HG03469 (cell line): ENCODE measurements around the gene HFE.

ENCODE experiments used
- ATAC-seq: cut with Tn5 transposase; IDR thresholded peaks from one replicate; pipeline ENCODE4 v1.9.1; 2021; ENCODE audit warnings: mild to moderate bottlenecking, moderate library complexity, moderate number of reproducible peaks; ENCODE audit not compliant: unreplicated experiment

HFE gene

DNA sequence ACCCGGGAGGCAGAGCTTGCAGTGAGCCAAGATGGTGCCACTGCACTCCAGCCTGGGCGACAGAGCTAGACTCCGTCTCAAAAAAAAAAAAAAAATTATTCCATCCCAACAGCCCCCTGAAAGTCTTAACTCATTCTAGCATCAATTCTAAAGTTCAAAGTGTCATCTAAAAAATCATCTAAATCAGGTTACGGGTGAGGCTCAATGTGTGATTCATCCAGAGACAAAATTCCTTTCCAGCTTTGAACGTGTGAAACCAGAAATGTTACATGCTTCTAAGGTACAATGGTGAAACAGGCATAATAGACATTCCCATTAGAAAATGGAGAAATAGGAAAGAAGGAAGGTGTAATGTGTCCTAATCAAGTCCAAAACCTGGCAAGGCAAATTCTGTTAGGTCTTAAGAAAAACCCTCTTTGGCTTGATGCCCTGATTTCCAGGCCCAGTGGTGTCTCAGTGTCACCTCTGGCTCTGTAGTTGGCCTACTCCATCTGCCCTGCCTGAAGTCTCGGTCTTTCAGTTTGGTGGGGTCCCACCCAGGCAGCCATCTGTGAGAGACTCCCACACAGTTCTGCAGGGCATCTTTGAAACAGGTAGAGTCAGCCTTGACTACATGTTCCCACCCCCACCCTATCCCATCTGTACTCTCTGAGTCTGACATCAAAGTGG lies 43.5 kb downstream of the HFE start:
- ATAC-seq: no peak

- no peak for ATAC-seq
These were observed 44.4 kb downstream of the HFE start for GRCh38 chr6:26131618-26132017.

- ATAC-seq: no peak
These were observed 46.5 kb downstream of the HFE start for GRCh38 chr6:26133730-26134129.

- ATAC-seq: no peak
These were observed 49.1 kb downstream of the HFE start for GRCh38 chr6:26136321-26136720.

DNA sequence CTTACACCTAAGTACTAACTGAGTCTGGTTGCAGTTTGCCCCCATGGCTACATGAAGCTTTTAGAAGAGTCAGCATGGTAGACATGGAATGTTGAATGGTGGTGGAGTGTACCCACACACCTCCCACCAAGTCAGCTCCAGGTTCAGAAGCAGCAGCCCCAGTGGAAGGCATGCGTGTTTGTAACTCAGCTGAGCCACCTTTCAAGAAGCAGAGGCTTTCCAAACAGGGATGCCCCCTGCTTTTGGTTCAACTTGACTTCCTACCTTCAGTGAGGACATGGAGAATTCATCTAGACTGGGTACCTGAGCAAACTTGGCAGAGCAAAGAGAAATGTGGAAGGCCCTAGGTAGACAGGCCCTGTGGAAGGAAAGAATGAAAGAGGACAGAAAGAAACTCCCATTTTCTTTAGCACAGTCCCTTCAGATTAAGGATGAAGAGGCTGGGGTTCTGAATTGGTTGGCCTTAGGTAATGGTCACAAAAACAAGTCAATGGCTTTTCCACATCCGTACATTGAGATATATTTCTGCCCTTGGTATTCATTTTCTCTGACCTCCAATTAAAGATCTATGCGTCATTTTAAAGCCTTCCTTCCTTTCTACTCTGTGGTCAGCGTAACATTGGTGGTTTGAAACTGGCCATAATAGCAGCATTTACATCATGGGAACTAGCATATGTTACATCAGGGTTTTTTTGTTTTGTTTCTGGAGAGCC lies 53.2 kb downstream of the HFE start:
- no peak for ATAC-seq

DNA sequence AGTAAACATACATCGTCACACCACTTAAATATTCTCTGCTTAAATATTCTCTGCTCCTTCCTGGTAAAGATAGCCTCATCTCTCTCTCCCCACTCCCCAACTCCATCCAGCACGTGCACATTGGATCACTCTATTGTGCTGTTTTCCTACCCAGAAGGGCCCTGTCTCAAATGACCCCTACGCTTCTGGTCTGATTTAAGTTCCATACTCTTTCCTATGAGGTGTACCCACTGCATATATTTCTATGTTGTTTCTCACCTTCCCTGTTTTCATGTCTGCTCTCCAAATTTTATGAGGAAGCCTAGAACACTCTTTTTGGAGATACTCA lies 53.7 kb downstream of the HFE start:
- ATAC-seq: no peak

DNA sequence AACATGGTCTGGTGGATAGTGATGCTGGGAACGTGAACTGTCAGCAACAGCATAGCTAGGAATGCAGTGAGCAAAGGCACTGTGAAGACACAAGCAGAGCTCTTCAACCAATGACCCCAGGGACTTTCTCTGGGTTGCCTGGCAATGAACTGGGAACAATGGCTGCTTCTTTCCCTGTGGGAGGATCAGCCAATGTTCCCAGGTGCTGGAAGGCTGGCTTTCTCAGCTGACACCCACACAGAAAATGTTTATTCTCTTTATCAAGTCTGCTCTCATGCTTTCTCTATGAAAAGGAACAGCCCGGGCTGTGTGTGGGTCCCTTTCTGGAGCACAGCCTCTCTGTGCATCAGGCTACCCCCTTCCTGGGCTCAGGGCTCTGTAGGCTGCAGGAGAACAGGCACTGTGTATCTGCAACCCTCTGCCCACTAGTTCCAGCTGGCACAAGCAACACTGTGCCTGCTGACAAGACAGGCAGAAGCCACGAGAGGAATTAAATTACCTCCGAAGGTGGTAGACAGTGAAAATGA lies 54.2 kb downstream of the HFE start:
- ATAC-seq: no peak

- ATAC-seq: no peak
These were observed 54.8 kb downstream of the HFE start for GRCh38 chr6:26142026-26142425.
